GM21390 (cell line): ENCODE data around the gene IGF2BP2.
"Not testable (repeated sequence)": the region's sequence is repeated elsewhere in the genome, so short reads cannot be mapped to it uniquely, and the experiment has no call there.

ENCODE experiments used
- ATAC-seq: cut with Tn5 transposase; IDR thresholded peaks from one replicate; pipeline ENCODE4 v1.9.1; 2021; ENCODE audit not compliant: unreplicated experiment

The IGF2BP2 gene

GRCh38 chr3:185716436-185717108 is 108.3 kb downstream of the IGF2BP2 start:
- ATAC-seq, result no peak

- no peak for ATAC-seq
Observed at GRCh38 chr3:185715091-185715490, 109.8 kb downstream of the IGF2BP2 start.

- ATAC-seq, result no peak
Observed at GRCh38 chr3:185714085-185714484, 110.8 kb downstream of the IGF2BP2 start.

- ATAC-seq, result no peak
Observed at GRCh38 chr3:185713015-185713414, 111.8 kb downstream of the IGF2BP2 start.

- no peak for ATAC-seq
Observed at GRCh38 chr3:185712337-185712736, 112.5 kb downstream of the IGF2BP2 start.

GRCh38 chr3:185711255-185711870 is 113.5 kb downstream of the IGF2BP2 start:
- no peak for ATAC-seq

- no peak for ATAC-seq
Observed at GRCh38 chr3:185709251-185709955, 115.4 kb downstream of the IGF2BP2 start.

- no peak for ATAC-seq
Observed at GRCh38 chr3:185708392-185708791, 116.5 kb downstream of the IGF2BP2 start.

- no peak for ATAC-seq
Observed at GRCh38 chr3:185705498-185705897, 119.3 kb downstream of the IGF2BP2 start.

GRCh38 chr3:185702262-185703225 is 122.3 kb downstream of the IGF2BP2 start:
- no peak for ATAC-seq

GRCh38 chr3:185701611-185702261 is 123.1 kb downstream of the IGF2BP2 start:
- ATAC-seq, result no peak

GRCh38 chr3:185699927-185700326 is 124.9 kb downstream of the IGF2BP2 start:
- ATAC-seq, result no peak

- not testable (repeated sequence) for ATAC-seq
Observed at GRCh38 chr3:185697228-185697627, 127.6 kb downstream of the IGF2BP2 start.

- no peak for ATAC-seq
Observed at GRCh38 chr3:185696039-185696438, 128.8 kb downstream of the IGF2BP2 start.

- no peak for ATAC-seq
Observed at GRCh38 chr3:185693985-185694653, 130.7 kb downstream of the IGF2BP2 start.

GRCh38 chr3:185691622-185692021 is 133.2 kb downstream of the IGF2BP2 start:
- no peak for ATAC-seq

- no peak for ATAC-seq
Observed at GRCh38 chr3:185687271-185687878, 137.5 kb downstream of the IGF2BP2 start.

- ATAC-seq, result no peak
Observed at GRCh38 chr3:185685231-185686035, 139.4 kb downstream of the IGF2BP2 start.

- ATAC-seq, result no peak
Observed at GRCh38 chr3:185680231-185680630, 144.6 kb downstream of the IGF2BP2 start.
